K562 (cell line): Measurements from ENCODE around the gene SUDS3. TPM values are rescaled to one million over a fixed set of nuclear protein-coding genes. Genes with fewer than 3 reads are reported as not detected.
A peak's percentile ranks its signal among the peaks of the same experiment; 100 is the strongest.

Experiments used
- ATAC-seq: fragments of 200-7000 bp; cut with Tn5 transposase; 3 replicates; pipeline ENCODE4 v1.9.1; 2020; ENCODE audit warnings: moderate library complexity
- BruUV-seq: library from RNA; stranded (reverse); fragments of 400-500 nt; replicated peaks from 2 replicates; lab custom pipeline; 2021; lab: Mats Ljungman, UMichigan
- CTCF ChIA-PET: fragments of 300-600 bp; formaldehyde crosslinking; extraction: SDS; loops from one replicate; lab custom pipeline; 2021; ENCODE audit warnings: low intra/inter-chr PET ratio; lab: Yijun Ruan, JAX
- POLR2A ChIA-PET: fragments of 300-600, 350-650 bp; sonication (Branson Sonifier 250); formaldehyde crosslinking; extraction: SDS; loops from one replicate; lab custom pipeline; 2021; ENCODE audit warnings: antibody characterized with exemption, inconsistent platforms; lab: Yijun Ruan, JAX
- DNase-seq, 4 experiments: peaks; one replicate each; pipeline versions ENCODE4 v3.0.0 to v3.0.0-alpha.2; 2011 to 2018; ENCODE audit warnings: low spot score in 3 of 4, mixed read lengths in 3 of 4; ENCODE audit errors: extremely low read depth in 1 of 4
- FAIRE-seq: peaks from 2 replicates; lab custom pipeline; 2011; peaks lifted over from hg19 to GRCh38; lab: Jason Lieb, UNC
- H2AFZ ChIP-seq: 2 replicates; pipeline ENCODE4 v1.6.0; 2011; ENCODE audit warnings: low read depth, low read length, control low read depth, inconsistent platforms
- H3K27ac ChIP-seq: fragments of 200-600 bp; 3 replicates; pipeline ENCODE4 v1.8.0; 2011; ENCODE audit warnings: low read depth, mild to moderate bottlenecking, control low read depth, inconsistent platforms, low read length, moderate library complexity, mixed read lengths; ENCODE audit errors: extremely low read depth
- H3K27me3 ChIP-seq, 2 experiments: fragments of 300-600 bp in 1 of 2; 2 replicates in 1 of 2; 3 replicates in 1 of 2; pipeline versions ENCODE4 v1.6.0 to v1.8.0; 2011; ENCODE audit warnings: inconsistent platforms in 2 of 2, low read length in 2 of 2, mild to moderate bottlenecking in 1 of 2, mixed read lengths in 1 of 2, moderate library complexity in 1 of 2; ENCODE audit not compliant: control insufficient read depth in 2 of 2, insufficient read depth in 2 of 2
- H3K36me3 ChIP-seq: fragments of 300-600 bp; 3 replicates; pipeline ENCODE4 v1.8.0; 2011; ENCODE audit warnings: mild to moderate bottlenecking, low read length, inconsistent platforms; ENCODE audit not compliant: control insufficient read depth, insufficient read depth
- H3K4me1 ChIP-seq, 2 experiments: fragments of 200-600 bp in 1 of 2; replicated peaks in 1 of 2; 2 replicates in 1 of 2; 3 replicates in 1 of 2; pipeline versions ENCODE4 v1.5.1 to v1.8.0; 2011; ENCODE audit warnings: inconsistent platforms in 2 of 2, low read length in 2 of 2, mild to moderate bottlenecking in 1 of 2, mixed read lengths in 1 of 2, moderate library complexity in 1 of 2; ENCODE audit not compliant: control insufficient read depth in 2 of 2, insufficient read depth in 2 of 2
- H3K4me2 ChIP-seq: 2 replicates; pipeline ENCODE4 v1.6.1; 2011; ENCODE audit warnings: low read length, control low read depth, inconsistent platforms, mixed read lengths; ENCODE audit not compliant: insufficient read depth
- H3K4me3 ChIP-seq: fragments of 200-600 bp; sonication (generic), shearing (Covaris generic); 2 replicates; pipeline ENCODE4 v1.5.1; 2016; ENCODE audit warnings: control low read depth, inconsistent platforms
- H3K79me2 ChIP-seq: fragments of 200-600 bp; 3 replicates; pipeline ENCODE4 v1.8.0; 2011; ENCODE audit warnings: low read length, inconsistent platforms; ENCODE audit not compliant: control insufficient read depth, insufficient read depth
- H3K9ac ChIP-seq, 2 experiments: 2 replicates each; pipeline versions ENCODE4 v1.6.0 to v1.6.1; 2011; ENCODE audit warnings: low read depth in 2 of 2, low read length in 2 of 2, control low read depth in 1 of 2, inconsistent platforms in 1 of 2, mild to moderate bottlenecking in 1 of 2, mixed read lengths in 1 of 2; ENCODE audit not compliant: insufficient read depth in 1 of 2
- H3K9me1 ChIP-seq: one replicate; pipeline ENCODE4 v1.6.0; 2011; ENCODE audit warnings: inconsistent platforms, mild to moderate bottlenecking, low read length, moderate library complexity; ENCODE audit not compliant: control insufficient read depth, insufficient read depth
- H3K9me3 ChIP-seq: replicated peaks from 2 replicates; pipeline ENCODE4 v1.5.1; 2011; ENCODE audit warnings: low read depth, low read length, inconsistent platforms; ENCODE audit not compliant: control insufficient read depth, insufficient read depth
- H4K20me1 ChIP-seq: replicated peaks from 2 replicates; pipeline ENCODE4 v1.6.1; 2011; ENCODE audit warnings: low read length, inconsistent platforms, mixed read lengths; ENCODE audit not compliant: control insufficient read depth, insufficient read depth
- ARID1B ChIP-seq: fragments of 450-650 bp; IDR thresholded peaks from 2 replicates; pipeline ENCODE4 v1.6.1; 2016; ENCODE audit warnings: antibody characterized with exemption, mild to moderate bottlenecking, inconsistent platforms
- CBFA2T2 ChIP-seq: fragments of 450-650 bp; conservative IDR thresholded peaks from 2 replicates; pipeline ENCODE4 v1.6.1; 2017; ENCODE audit warnings: mild to moderate bottlenecking
- CBFA2T3 ChIP-seq: fragments of 450-650 bp; IDR thresholded peaks from 2 replicates; pipeline ENCODE4 v1.6.1; 2017
- CEBPB ChIP-seq: fragments of 450-650 bp; IDR thresholded peaks from 2 replicates; pipeline ENCODE4 v1.6.1; 2016; ENCODE audit warnings: missing genetic modification characterization, missing compliant biosample characterization
- DPF2 ChIP-seq: fragments of 450-650 bp; IDR thresholded peaks from 2 replicates; pipeline ENCODE4 v1.6.1; 2016
- E2F3 ChIP-seq: fragments of 250-450 bp; sonication (Bioruptor Pico); IDR thresholded peaks from 2 replicates; pipeline ENCODE4 v1.4.0; 2020; ENCODE audit warnings: mild to moderate bottlenecking
- MTA2 ChIP-seq: fragments of 450-650 bp; IDR thresholded peaks from 2 replicates; pipeline ENCODE4 v1.6.1; 2016; ENCODE audit warnings: low read depth
- NCOR1 ChIP-seq: fragments of 450-650 bp; IDR thresholded peaks from 2 replicates; pipeline ENCODE4 v1.6.1; 2016; ENCODE audit warnings: mild to moderate bottlenecking, moderate library complexity
- NR2F6 ChIP-seq: fragments of 450-650 bp; formaldehyde crosslinking; IDR thresholded peaks from 2 replicates; pipeline ENCODE4 v1.4.0; 2020; ENCODE audit warnings: mild to moderate bottlenecking
- RBM34 ChIP-seq: fragments of 200-400 bp; formaldehyde crosslinking; IDR thresholded peaks from 2 replicates; pipeline ENCODE4 v1.6.1; 2018; ENCODE audit warnings: low read length, borderline replicate concordance; ENCODE audit not compliant: insufficient read depth
- SMARCA4 ChIP-seq: fragments of 450-650 bp; IDR thresholded peaks from 2 replicates; pipeline ENCODE4 v1.6.1; 2016
- SNIP1 ChIP-seq: fragments of 450-650 bp; IDR thresholded peaks from 2 replicates; pipeline ENCODE4 v1.7.1; 2017; ENCODE audit warnings: low read depth, mild to moderate bottlenecking
- TAL1 ChIP-seq: fragments of 450-650 bp; IDR thresholded peaks from 2 replicates; pipeline ENCODE4 v1.6.1; 2016; ENCODE audit warnings: mild to moderate bottlenecking
- TCF3 ChIP-seq: sonication (generic); formaldehyde crosslinking; IDR thresholded peaks from 2 replicates; pipeline ENCODE4 v1.4.0; 2020; ENCODE audit warnings: mild to moderate bottlenecking, missing genetic modification reagents
- TEAD1 ChIP-seq, 2 experiments: fragments of 450-650 bp in 1 of 2; sonication (generic) in 1 of 2; formaldehyde crosslinking; IDR thresholded peaks; 2 replicates each; pipeline versions ENCODE4 v1.4.0 to v1.8.0; 2020 to 2022; ENCODE audit warnings: mild to moderate bottlenecking in 2 of 2, missing genetic modification reagents in 1 of 2
- TEAD4 ChIP-seq, 2 experiments: sonication (generic) in 1 of 2; formaldehyde crosslinking in 1 of 2; IDR thresholded peaks; 2 replicates each; pipeline versions ENCODE4 v1.6.1 to v1.8.0; 2012 to 2022; ENCODE audit warnings: borderline replicate concordance in 1 of 2, inconsistent platforms in 1 of 2, low read length in 1 of 2, mild to moderate bottlenecking in 1 of 2, missing genetic modification reagents in 1 of 2
- THRB ChIP-seq: fragments of 450-650 bp; formaldehyde crosslinking; conservative IDR thresholded peaks from 2 replicates; pipeline ENCODE4 v1.4.0; 2022; ENCODE audit warnings: mild to moderate bottlenecking, missing genetic modification characterization
- ZBTB12 ChIP-seq: fragments of 250-450 bp; sonication (Bioruptor Pico); IDR thresholded peaks from 2 replicates; pipeline ENCODE4 v1.4.0; 2020
- ZKSCAN3 ChIP-seq: fragments of 250-450 bp; sonication (Bioruptor Pico); IDR thresholded peaks from 2 replicates; pipeline ENCODE4 v1.4.0; 2020
- ZKSCAN8 ChIP-seq: fragments of 200-800 bp; sonication (Bioruptor generic); IDR thresholded peaks from 2 replicates; pipeline ENCODE4 v1.6.1; 2016; ENCODE audit warnings: missing genetic modification characterization, missing compliant biosample characterization
- ZNF384 ChIP-seq: IDR thresholded peaks from 2 replicates; pipeline ENCODE4 v1.6.1; 2012; ENCODE audit warnings: low read depth, low read length, improper control_type of control experiment
- ZNF584 ChIP-seq: fragments of 200-800 bp; sonication (Bioruptor generic); IDR thresholded peaks from 2 replicates; pipeline ENCODE4 v1.6.1; 2016; ENCODE audit warnings: low read depth, mild to moderate bottlenecking, missing genetic modification characterization, missing compliant biosample characterization
- ZNF830 ChIP-seq: fragments of 250-450 bp; sonication (Bioruptor Pico); IDR thresholded peaks from 2 replicates; pipeline ENCODE4 v1.5.0; 2021; ENCODE audit warnings: mild to moderate bottlenecking
- WGBS: fragments of 100-300 bp; shearing (Covaris generic); methylation state at CpG from one replicate; pipeline ENCODE4 v1.1.6; 2016; ENCODE audit warnings: low coverage, mixed read lengths; ENCODE audit not compliant: insufficient coverage; ENCODE audit errors: missing lambda C conversion rate; 5-methylcytosine and 5-hydroxymethylcytosine counted together
- in situ Hi-C: fragments of 300-500 bp; cut with MboI; formaldehyde crosslinking; loops from 4 replicates; pipeline ENCODE4 v1.15.0; 2018; ENCODE audit warnings: inconsistent platforms, mixed read lengths
- intact Hi-C: fragments of 100-400 bp; cut with micrococcal nuclease; formaldehyde crosslinking; loops from 2 replicates; pipeline ENCODE4 v1.14.2; 2022
- polyA plus RNA-seq, 8 experiments: library from polyadenylated mRNA; depleted of rRNA in 4 of 8; stranded (reverse) in 5 of 8; unstranded in 3 of 8; fragments of >200 nt; fragmentation: Nextera tagmentation in 2 of 8; fragmentation: Illumina TruSeq in 1 of 8; extraction: Ambion mirVana in 2 of 8; extraction: Trizol in 1 of 8; gene quantifications; 2 replicates each; pipeline versions ENCODE4 v1.2.1 to v1.2.3, GENCODE V29; 2011 to 2014; ENCODE audit warnings: inconsistent platforms in 1 of 8, missing spikeins in 1 of 8
- total RNA-seq, 7 experiments: library from RNA; depleted of rRNA in 6 of 7; stranded (reverse); fragments of >200 nt in 6 of 7; fragmentation: Illumina TruSeq in 2 of 7; extraction: Trizol in 2 of 7; gene quantifications; 2 replicates each; pipeline versions ENCODE4 v1.2.1 to v1.2.3, GENCODE V29; 2011 to 2021; ENCODE audit warnings: low replicate concordance in 1 of 7

SUDS3 gene
- total and polyA plus RNA-seq, 9 of the 15 experiments (the other 6 are each of a cell fraction or from before 2014, with no cell fraction given): 6.6 to 30.5 (median 23.3) TPM

GRCh38 chr12:118424884-118425283, 48.5 kb downstream of the SUDS3 start:
- TF ChIP-seq NR2F6 (no peak), SMARCA4 (peak; percentile 22; the same call in 1 of the 2 replicates), DPF2 (peak; percentile 32; the same call in 1 of the 2 replicates), ZKSCAN3 (CRISPR knock-in tag) (no peak), ZNF584 (CRISPR knock-in tag) (no peak), ZNF830 (CRISPR knock-in tag) (no peak), TEAD4 (IDR thresholded peaks at IDR 0.05; ENCODE audit: low read length) (peak; percentile 43; the same call in 1 of the 2 replicates), TEAD4 (CRISPR knock-in tag; IDR thresholded peaks at IDR 0.05; ENCODE audit: borderline replicate concordance) (no peak), THRB (no peak), CBFA2T3 (peak; percentile 70), MTA2 (peak; percentile 49; the same call in 1 of the 2 replicates), ZKSCAN8 (CRISPR knock-in tag) (no peak), ZNF384 (peak; percentile 58; the same call in 1 of the 2 replicates), CEBPB (tag) (no peak), NCOR1 (peak; percentile 40; the same call in 1 of the 2 replicates), E2F3 (CRISPR knock-in tag) (no peak), SNIP1 (no peak), CBFA2T2 (peak; percentile 44), ARID1B (peak; percentile 74), RBM34 (no peak), ZBTB12 (no peak), TCF3 (peak; percentile 64), TEAD1 (CRISPR knock-in tag; IDR thresholded peaks at IDR 0.05) (no peak), TAL1 (peak; percentile 67)
- H4K20me1 ChIP-seq: no peaks in the 10 kb centered on the region
- DNase-seq (no peak), FAIRE-seq (no peak), ATAC-seq (peak; percentile 47; the same call in 1 of the 3 replicates)
- no peak overlapping the region for H3K4me3 ChIP-seq
- WGBS: 4% methylated on average over 7 of the region's 7 CpGs
- no peaks in the 10 kb centered on the region for H3K27me3 ChIP-seq
- H3K36me3 ChIP-seq: no peaks in the 10 kb centered on the region
- no peaks in the 10 kb centered on the region for H3K9me1 ChIP-seq
- no peak overlapping the region for H3K27ac ChIP-seq
- H3K9me3 ChIP-seq: no peaks in the 10 kb centered on the region
- no peak overlapping the region for H3K9ac ChIP-seq
- BruUV-seq: no TSS peak
- peak overlapping the region; percentile 54 for H3K4me2 ChIP-seq
- peaks cover 0 to 5% of the 10 kb centered on the region in 2 experiments; a peak in 2 of 5 replicates for H3K4me1 ChIP-seq
- in situ Hi-C loops (no loop called here), intact Hi-C loops (no loop called here)
- ChIA-PET POLR2A (interaction anchor here (0.6 kb wide), 1 partner anchor 594 kb away, joined by 3 read pairs; no protein-coding TSS in a partner anchor), CTCF (no interaction called here)
- peak overlapping the region; percentile 40 for H2AFZ ChIP-seq
- H3K79me2 ChIP-seq: no peaks in the 10 kb centered on the region
